ENCODE results near the gene ETS2.
A peak's percentile ranks its signal among the peaks of the same experiment; 100 is the strongest.

Gene ETS2

DNA sequence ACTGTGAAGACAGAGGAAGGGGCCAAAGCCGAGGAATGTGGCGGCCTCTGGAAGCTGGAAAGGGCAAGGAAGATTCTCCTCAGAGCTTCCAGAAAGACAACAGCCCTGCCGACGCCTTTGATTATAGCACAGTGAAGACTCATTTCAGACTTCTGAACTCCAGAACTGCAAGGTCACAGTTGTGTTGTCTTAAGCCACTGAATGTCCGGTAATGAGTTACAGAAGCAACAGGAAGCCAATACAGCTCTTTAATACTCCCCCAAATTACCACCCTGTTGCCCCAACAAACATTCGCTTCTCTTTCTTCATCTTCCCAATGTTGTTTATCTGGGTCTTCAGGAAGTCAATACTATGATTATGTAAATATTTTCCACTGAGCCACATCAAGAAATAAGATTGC is 44.0 kb downstream of the ETS2 start:
- no peak for DNase-seq (ENCODE audit: low read depth, low spot score)
- no peak overlapping the region for H3K4me3 ChIP-seq (ENCODE audit: low read length)

DNA sequence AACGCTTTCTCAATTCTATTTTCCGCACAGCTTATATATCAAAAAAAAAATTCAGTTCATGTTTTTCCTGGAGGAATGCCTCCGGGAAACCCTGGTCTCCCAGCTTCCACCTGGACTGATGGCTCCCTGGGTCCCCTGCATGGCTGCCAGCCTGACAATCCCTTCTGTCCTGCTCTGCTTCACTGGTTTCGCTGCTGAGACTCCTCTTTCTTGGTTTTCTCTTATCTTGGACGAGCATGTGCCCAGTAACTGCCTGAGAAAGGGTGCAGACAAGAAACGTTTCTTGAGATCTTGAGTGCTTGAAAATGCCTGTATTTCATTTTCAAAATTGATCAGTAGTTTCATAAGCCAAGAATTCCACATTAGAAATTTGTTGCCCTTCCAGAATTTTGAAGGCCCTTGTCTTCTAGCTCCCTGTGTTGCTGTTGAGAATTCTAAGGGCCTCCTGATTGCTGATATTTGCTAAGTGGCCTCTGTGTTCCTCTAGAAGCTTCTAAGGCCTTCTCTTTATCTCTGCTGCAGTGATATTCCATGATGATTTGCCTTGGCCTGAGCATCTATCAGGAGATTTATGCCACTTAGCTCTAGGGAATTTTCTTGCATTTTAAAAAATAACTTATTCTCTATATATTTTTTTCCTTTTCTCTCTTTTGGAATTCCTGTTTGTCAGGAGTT is 44.7 kb downstream of the ETS2 start:
- H3K4me3 ChIP-seq (ENCODE audit: low read length) = no peak overlapping the region
- DNase-seq (ENCODE audit: low read depth, low spot score) = no peak

DNA sequence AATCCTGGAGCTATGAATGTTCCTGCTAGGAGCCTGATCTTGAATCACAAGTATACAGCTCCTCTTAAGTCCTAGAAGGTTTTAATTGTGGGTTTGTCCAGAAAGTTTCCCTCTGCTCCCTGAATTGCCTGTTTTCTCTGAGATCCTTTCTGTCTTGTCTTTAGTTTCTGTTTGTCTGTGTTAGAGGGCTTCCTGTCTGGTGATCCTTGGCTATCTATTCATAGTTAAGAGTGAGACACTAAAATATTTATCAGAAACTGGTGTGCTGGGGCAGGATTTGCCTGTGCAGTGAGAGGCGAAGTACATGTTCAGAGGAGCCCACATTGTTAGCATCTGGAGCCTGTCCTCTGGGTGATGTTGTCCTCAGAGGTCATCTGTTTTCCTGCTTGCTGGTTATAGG is 45.4 kb downstream of the ETS2 start:
- H3K4me3 ChIP-seq (ENCODE audit: low read length) = no peak overlapping the region
- no peak for DNase-seq (ENCODE audit: low read depth, low spot score)

DNA sequence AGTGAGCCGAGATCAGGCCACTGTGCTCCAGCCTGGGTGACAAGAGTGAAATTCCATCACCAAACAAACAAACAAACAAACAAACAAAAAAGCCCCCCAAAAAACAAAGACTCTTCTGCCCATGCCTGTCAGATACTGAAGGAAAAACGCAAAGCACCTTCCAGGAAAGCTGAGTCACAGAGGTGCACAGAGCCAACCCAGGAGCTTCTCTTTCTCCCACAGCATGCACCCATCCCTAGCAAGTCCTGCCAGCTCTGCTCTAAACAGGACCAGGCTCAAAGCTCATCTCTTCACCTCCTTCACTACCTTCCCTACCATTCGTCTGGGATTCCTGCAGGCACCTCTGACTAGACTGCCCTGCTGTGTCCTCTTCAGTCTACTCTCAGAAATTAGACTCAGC is 46.5 kb downstream of the ETS2 start:
- no peak for DNase-seq (ENCODE audit: low read depth, low spot score)
- no peak overlapping the region for H3K4me3 ChIP-seq (ENCODE audit: low read length)

DNA sequence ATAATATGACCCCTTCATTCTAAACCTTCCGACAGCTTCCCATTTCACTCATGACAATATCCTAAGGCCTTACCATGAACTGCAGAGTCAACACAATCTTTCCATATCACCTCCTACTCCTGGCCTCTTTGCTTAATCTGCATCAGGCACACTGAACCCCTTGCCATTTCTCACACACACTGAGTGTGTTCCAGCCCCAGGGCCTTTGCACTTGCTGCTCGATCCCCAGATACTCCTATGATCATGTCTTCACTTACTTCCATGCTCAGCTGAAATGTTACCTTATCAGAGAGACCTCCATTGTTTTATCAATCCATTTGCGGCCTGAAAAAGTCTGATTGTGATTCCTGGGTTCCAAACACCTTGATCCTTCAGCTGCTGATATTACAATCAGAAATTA is 47.0 kb downstream of the ETS2 start:
- DNase-seq (ENCODE audit: low read depth, low spot score) = no peak
- H3K4me3 ChIP-seq (ENCODE audit: low read length) = no peak overlapping the region

DNA sequence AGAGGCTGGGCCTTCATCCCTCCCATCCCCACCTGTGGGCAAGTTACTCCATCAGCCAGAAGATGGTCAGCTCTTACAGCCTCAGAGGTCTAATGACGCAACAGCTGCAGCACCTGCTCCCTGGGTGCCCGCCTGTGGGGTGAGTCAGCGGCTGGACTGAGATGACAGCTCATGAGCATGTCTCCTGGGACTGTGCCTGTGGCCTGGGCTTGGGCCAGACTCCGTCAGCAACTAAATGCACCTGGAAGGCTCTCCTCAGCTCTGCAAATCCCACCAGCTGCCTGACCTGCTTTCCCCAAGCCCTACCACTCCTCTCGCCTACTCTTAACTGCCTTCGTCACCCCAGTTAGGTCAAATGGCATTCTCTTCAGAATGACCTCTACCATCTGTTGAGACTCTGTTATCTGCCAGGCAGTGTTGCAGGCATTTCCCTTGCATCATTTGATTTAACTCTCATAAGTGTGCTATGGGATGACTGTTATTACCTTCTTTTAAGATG is 47.7 kb downstream of the ETS2 start:
- no peak overlapping the region for H3K4me3 ChIP-seq (ENCODE audit: low read length)
- DNase-seq (ENCODE audit: low read depth, low spot score) = no peak

DNA sequence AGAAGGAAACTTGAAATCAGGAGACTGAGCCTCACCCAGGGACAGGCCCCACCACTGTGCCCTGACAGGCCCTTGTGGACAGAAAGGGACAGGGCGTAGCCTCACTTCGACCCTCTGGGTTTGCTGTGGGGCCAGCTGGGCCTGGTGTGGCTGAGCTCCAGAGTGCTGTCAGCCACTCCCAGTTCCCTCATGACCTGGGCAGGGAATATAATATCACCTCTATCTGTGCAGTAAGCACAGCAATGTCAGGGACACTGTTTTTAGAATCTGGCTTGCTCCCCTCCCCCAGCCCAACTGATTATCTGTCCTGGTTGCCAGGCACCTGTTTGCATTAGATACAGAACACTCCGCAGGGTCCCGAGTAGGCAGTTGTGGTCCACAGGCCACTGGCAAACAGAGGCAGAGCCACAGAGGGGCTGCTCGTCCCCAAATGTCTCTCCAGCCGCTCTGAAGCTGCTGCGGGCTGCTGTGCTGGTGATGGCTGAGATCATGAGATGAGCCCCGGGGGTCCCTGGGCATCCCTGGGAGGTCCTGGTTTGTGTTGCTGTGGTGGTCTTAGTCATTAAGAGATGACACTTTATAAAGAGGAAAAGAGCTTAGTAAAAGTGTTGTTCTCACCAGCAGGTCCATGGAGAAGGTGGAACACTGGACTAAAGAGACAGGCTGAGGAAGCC is 51.6 kb downstream of the ETS2 start:
- DNase-seq (ENCODE audit: low read depth, low spot score) = no peak
- no peak overlapping the region for H3K4me3 ChIP-seq (ENCODE audit: low read length)

DNA sequence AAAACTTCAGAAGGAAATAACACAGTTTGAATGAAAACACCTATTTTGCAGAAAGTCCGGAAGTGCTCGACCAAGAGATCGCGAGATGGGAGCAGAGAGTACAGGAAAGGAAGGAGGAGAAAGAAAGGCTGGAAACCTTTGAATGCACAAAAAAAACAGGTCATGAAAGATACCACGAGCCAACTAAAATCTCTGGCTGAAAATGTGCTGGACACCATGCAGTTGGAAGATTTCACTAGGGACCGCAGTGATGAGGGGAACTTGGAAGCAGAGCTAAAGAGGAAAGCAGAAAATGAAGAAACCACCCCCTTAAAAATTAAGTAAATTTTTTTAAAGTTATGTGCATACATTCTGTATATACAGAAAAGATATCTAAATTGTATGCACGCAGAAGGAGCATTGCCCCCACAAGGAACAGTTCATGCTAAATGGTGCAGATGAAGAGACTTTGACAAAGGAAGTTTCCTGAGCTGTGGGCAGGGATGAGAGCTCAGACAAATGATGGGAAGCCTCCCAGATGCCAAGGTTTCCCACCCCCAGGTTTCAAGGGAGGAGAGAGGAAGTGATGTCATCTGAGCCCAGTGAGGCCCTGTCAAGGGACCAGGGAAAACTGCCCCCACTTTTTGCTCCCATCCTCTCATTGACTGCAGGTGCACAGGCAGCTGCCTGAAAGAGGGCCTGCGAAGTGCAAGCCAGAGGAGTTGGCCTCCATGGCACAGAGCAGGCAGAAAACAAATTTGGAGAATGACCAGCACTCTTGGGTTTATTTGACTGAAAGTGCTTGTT is 52.5 kb downstream of the ETS2 start:
- DNase-seq (ENCODE audit: low read depth, low spot score) = no peak
- H3K4me3 ChIP-seq (ENCODE audit: low read length) = no peak overlapping the region

DNA sequence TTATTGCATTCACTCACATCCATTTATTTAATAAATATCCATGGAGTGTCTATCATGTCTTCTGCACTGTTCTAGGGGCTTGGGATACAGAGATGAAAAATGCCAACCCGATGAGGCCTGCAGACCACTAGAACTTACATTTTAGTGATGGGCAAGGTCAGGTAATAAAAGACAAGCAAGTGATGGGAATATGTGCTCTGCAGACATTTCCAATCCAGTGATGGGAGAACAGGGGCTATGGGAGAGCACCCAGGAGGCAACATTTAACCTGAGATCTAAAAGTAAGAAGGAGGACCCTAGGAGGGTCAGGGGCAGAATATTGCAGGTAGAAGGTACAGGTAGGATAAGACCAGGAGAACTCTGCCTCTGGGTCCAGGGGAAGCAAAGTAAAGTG is 53.1 kb downstream of the ETS2 start:
- no peak overlapping the region for H3K4me3 ChIP-seq (ENCODE audit: low read length)
- DNase-seq (ENCODE audit: low read depth, low spot score) = no peak

DNA sequence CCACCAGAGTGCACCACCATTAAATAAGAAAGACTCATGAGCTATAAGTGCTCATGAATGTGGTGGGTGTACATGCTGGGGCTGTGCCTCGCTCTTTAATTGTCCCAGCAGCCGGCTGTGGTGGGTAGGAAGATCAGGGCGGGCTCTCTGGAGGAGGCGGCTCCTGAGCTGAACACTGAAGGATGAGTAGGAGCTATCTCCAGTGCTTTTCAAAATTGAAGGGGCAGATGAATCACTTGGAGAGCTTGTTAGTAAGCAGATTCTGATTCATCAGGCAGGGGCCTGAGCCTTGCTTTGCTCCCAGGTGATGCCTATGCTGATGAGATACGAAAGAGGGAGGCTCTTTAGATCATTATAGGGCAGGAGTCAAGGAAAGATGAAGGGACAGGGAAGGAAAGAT is 54.1 kb downstream of the ETS2 start:
- H3K4me3 ChIP-seq (ENCODE audit: low read length) = no peak overlapping the region
- no peak for DNase-seq (ENCODE audit: low read depth, low spot score)

DNA sequence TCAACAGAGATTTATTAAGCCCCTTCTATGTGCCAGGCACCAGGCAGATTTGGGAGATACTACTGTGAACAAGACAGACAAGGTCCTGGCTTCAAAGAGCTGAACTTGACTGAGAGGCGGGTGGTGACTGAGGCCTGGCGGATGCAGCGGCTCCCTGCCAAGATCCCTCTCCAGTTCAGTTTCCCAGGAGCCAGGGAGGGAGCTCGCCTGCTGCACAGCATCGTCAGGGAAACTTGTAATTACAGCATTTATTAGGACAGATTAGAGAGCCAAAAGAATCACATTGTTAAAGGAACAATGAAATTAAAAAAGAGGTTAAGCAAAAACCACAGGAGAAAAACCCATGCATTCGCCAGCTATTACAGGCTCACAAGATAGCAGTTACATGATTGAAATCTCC is 55.3 kb downstream of the ETS2 start:
- H3K4me3 ChIP-seq (ENCODE audit: low read length) = no peak overlapping the region
- DNase-seq (ENCODE audit: low read depth, low spot score) = peak; percentile 46

DNA sequence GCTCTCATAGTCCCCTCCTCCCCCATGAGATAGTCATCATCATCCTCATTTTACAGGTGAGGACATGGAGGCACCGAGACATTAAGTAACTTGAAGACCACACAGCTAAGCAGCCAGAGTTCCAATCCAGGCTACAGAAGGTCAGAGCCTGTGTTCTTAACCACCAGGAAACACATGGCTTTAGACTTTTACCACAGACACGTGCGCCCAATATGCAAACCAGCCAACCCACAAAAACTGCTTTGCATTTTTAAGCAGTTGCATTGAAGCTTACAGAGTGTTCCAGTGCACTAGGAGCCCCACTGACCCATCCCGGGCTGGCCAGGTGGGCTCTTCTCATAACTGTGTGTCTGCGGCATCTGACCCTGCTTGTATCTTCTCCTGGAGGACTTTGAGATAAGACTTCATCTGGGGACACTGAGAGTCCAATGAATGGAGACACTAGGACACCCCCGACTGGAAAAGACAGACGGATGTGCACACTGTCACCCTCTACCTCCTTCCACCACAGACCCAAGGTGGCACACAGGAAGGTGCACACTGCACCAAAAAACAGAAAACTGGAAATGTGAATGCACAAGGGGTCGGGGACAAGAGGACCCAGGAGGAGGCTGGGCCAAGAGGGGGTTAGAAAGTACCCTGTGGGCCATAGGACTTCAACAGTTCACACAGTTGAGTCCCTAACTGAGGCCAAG is 56.4 kb downstream of the ETS2 start:
- H3K4me3 ChIP-seq (ENCODE audit: low read length) = peak overlapping the region; percentile 10; the same call in 1 of the 2 replicates
- DNase-seq (ENCODE audit: low read depth, low spot score) = peak; percentile 88

DNA sequence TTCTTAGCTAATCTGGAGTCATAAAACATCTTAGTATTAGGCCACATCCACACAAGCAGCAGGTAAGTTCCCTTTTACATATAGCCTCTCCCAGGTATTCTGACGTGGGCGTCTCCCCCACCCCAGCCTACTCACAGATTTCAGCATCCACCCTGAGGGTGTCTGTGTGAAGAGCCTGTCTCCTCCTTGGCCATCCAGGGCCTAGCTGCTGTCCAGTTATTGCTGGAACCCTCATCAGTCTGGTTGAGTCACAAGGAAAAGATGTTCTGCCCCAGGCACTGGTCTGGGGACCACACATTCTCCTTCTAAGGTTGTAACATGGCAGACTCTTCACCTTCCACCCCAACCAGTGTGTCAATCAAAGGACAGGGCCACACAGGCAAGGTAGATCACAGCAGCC is 57.6 kb downstream of the ETS2 start:
- DNase-seq (ENCODE audit: low read depth, low spot score) = no peak
- H3K4me3 ChIP-seq (ENCODE audit: low read length) = no peak overlapping the region

DNA sequence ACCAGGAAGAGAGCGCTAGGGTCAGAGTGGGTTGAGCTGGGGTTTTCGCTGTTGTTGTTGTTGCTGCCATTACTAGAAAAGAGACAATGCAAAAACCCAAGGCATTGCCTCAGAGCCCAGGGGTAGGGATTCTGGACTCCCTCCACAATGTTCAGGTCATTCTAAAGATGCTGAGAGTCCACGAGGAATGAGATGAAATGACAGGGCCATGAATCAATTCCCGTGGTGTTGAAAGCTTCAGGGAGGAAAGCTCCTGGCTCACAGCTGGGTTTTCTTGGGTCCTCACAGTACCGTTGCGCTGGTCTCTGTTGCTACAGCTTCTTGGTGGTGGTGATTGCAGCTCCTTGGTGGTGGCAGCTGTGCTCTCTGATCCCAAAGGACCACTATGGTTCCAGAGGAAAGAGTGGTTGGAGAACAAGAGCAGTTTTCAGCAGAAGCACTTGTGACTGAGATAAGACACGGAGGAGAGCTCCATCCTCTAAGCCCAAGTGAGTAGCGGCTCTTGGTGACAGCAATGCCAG is 58.2 kb downstream of the ETS2 start:
- no peak overlapping the region for H3K4me3 ChIP-seq (ENCODE audit: low read length)

DNA sequence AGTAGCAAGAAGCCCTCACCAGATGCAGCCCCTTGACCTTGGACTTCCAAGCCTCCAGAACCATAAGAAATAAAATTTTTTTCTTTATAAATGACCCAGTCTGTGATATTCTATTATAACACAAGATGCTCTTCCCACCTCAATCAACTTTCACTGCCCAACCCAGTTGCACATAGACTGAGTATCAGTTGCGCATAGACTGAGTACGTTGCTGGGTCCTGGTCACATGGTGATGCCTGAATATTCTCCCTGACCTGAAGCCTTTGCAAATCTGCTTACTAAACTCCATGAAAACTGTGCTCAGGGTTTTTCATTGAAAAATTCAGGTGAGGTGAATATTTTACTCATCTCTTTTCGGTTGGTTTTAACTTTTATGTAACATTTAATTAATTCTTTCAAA is 59.2 kb downstream of the ETS2 start:
- H3K4me3 ChIP-seq (ENCODE audit: low read length) = no peak overlapping the region
- DNase-seq (ENCODE audit: low read depth, low spot score) = no peak

More for the DNA sequence above, 58.2 kb downstream of the ETS2 start:
- DNase-seq (ENCODE audit: low read depth, low spot score) = no peak

DNA sequence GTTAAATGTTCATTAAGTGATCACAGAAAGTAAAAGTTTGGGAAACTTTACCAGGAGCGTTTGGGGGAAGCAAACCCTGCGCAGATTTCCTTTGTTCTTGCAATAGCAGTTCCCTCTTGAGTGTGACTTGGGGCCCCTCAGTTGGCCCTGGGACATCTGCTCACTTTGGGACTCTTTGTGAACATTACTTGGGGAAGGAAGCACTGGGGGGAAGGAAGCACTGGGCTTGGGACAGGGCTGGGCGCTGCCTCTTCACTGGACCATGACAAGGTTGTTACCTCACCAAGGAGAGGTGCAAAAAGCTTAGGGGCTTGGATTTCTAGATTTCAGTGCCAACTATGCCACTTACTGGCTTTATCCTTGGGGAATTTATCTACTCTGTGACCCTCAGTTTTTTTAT is 63.5 kb downstream of the ETS2 start:
- no peak for DNase-seq (ENCODE audit: low read depth, low spot score)
- H3K4me3 ChIP-seq (ENCODE audit: low read length) = no peak overlapping the region

DNA sequence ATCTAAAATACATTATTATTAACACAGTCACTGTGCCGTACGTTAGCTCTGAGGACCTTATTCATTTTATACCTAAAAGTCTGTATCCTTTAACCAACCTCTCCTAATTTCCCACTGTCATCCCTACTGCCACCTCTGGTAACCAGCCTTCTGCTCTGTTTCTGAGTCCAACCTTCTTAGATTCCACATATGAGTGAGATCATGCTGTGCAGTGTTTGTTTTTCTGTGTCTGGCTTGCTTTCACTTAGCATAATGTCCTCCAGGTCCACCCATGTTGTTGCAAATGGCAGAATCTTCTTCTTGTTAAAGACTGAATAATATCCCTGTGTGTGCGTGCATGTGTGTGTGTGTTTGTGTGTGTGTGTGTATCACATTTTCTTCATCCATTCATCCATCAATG is 64.2 kb downstream of the ETS2 start:
- H3K4me3 ChIP-seq (ENCODE audit: low read length) = no peak overlapping the region
- no peak for DNase-seq (ENCODE audit: low read depth, low spot score)

All from Jurkat, Clone E6-1 (cell line).